ENCODE measurements around the gene NKAIN4. TPM values are rescaled to one million over a fixed set of nuclear protein-coding genes. Genes with fewer than 3 reads are reported as not detected.

NKAIN4 gene
- not detected for total RNA-seq
- long read RNA-seq = 0 reads

DNA sequence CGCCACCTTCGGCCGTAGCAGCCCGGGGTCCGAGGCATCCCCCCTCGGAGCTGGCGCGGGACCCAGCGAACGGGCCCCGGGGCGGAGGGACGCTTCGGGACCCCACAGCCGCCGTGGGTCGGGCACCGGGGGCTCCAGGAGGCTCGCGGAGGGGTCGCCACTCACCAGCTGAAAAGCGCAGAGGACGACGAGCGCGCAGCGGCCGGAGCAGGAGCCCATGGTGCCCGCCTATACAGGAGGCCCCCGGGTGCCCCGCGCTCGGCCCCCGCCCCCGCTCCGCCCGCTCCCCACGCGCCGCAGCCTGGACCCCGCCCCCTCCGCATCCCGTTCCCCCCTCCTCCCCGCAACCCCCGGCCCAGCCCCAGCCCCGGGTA lies at the start of gene NKAIN4:
Gene NKAIN4, minus strand, starts transcription at position 232 of the 374 bp plus-strand sequence. Its CDS starts 13 bp downstream, at position 219.
- TF ChIP-seq, protein P1, sequence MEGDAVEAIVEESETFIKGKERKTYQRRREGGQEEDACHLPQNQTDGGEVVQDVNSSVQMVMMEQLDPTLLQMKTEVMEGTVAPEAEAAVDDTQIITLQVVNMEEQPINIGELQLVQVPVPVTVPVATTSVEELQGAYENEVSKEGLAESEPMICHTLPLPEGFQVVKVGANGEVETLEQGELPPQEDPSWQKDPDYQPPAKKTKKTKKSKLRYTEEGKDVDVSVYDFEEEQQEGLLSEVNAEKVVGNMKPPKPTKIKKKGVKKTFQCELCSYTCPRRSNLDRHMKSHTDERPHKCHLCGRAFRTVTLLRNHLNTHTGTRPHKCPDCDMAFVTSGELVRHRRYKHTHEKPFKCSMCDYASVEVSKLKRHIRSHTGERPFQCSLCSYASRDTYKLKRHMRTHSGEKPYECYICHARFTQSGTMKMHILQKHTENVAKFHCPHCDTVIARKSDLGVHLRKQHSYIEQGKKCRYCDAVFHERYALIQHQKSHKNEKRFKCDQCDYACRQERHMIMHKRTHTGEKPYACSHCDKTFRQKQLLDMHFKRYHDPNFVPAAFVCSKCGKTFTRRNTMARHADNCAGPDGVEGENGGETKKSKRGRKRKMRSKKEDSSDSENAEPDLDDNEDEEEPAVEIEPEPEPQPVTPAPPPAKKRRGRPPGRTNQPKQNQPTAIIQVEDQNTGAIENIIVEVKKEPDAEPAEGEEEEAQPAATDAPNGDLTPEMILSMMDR (IDR thresholded peaks at IDR 0.05; ENCODE audit: borderline replicate concordance) = no peak
- no peak within 1 kb of the TSS for H3K27ac ChIP-seq (replicated peaks)
- peaks cover 90% of the 10 kb centered on the region for H3K27me3 ChIP-seq (ENCODE audit: low read depth)
- peaks cover 20% of the 10 kb centered on the region for H3K4me1 ChIP-seq
- no peak for DNase-seq
- peak within 1 kb of the TSS; percentile 55 for H3K4me3 ChIP-seq
- no peaks in the 10 kb centered on the region for H3K9me3 ChIP-seq (replicated peaks)
- H3K36me3 ChIP-seq = no peaks in the 10 kb centered on the region
- intact Hi-C loops (cut with micrococcal nuclease) = no loop called here

DNA sequence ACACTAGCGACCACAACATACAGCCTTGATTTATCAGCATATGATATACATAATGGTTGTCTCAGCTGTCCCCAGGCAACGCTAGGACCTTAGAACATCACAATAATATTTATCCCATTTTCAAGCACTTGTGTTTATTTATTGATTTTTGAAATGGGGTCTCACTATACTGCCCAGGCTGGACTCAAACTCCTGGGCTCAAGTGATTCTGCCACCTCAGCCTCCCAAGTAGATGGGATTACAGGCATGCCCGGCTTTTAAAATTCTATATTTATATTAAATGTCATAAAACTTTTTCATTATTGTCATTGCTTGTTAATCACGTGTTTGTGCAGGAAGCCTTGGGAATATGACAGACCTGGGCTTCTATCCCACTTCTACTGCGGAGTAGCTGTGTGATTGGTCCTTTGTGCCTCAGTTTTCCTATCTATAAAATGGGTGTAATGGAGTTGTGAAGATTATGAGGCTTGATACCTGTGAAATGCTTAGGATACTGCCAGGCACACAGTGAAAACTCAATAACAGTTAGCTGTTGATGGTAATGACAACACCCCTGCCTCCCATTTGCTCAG lies 48.9 kb upstream of the NKAIN4 start:
- intact Hi-C loops (cut with micrococcal nuclease) = no loop called here
- no peak for DNase-seq
- TF ChIP-seq, protein P1 (IDR thresholded peaks at IDR 0.05; ENCODE audit: borderline replicate concordance) = no peak
- H3K4me1 ChIP-seq = no peaks in the 10 kb centered on the region
- H3K9me3 ChIP-seq (replicated peaks) = peaks cover 29% of the 10 kb centered on the region
- no peaks in the 10 kb centered on the region for H3K36me3 ChIP-seq
- no peak overlapping the region for H3K4me3 ChIP-seq
- H3K27me3 ChIP-seq (ENCODE audit: low read depth) = peaks cover 68% of the 10 kb centered on the region
- no peak overlapping the region for H3K27ac ChIP-seq (replicated peaks)

DNA sequence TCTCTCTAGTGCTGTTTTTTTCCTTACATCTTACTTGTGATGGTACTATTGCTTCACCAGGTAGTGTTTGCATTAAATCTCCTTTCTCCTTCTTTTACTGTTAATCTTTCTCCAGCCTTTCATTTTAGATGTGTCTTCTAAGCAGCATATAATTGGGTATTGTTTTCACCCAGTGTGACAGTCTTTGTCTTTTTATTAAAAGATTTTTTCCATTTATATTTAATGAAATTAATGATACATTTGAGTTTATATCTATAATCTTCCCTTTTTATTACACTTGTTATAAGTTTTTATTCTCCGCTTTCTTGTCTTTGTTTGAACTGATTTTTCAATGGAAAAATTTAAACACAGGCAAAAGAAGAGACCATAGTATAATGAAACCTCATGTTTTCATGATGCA lies 47.4 kb upstream of the NKAIN4 start:
- TF ChIP-seq, protein P1 (IDR thresholded peaks at IDR 0.05; ENCODE audit: borderline replicate concordance) = no peak
- intact Hi-C loops (cut with micrococcal nuclease) = no loop called here
- Histone ChIP-seq H3K4me1 (no peaks in the 10 kb centered on the region), H3K4me3 (no peak overlapping the region), H3K9me3 (replicated peaks) (peaks cover 29% of the 10 kb centered on the region), H3K27ac (replicated peaks) (no peak overlapping the region), H3K36me3 (no peaks in the 10 kb centered on the region), H3K27me3 (ENCODE audit: low read depth) (peaks cover 68% of the 10 kb centered on the region)
- DNase-seq = no peak

DNA sequence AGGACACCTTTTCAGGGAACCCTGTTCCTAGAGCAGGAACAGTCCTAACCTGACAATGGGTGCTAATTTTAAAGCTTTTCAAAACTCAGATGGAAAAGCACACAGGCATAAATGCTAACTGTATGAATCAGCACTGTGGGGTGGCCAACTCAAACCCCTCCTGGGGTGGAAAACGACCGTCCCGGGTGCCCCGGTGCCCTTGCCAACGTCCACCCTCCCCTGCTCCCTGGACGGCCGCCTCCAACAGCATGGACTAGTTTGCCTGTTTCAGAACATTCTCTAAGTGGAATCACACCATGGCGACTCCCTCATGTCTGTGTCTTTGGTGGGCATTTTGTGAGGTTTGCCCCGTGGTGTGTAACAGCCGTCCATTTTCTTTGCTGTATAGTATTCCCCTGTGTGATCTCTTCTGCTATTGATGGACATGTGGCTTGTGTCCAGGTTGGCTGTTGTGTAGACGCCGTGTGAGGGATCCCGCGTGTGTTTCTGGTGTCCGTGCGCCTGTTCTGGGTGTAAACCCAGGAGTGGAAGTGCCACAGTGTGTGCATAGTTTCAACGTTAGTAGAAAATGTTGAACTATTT lies 44.6 kb upstream of the NKAIN4 start:
- peaks cover 73% of the 10 kb centered on the region for H3K27me3 ChIP-seq (ENCODE audit: low read depth)
- TF ChIP-seq, protein P1 (IDR thresholded peaks at IDR 0.05; ENCODE audit: borderline replicate concordance) = no peak
- H3K4me1 ChIP-seq = no peaks in the 10 kb centered on the region
- no peak for DNase-seq
- no peak overlapping the region for H3K27ac ChIP-seq (replicated peaks)
- no peaks in the 10 kb centered on the region for H3K36me3 ChIP-seq
- no peak overlapping the region for H3K4me3 ChIP-seq
- H3K9me3 ChIP-seq (replicated peaks) = peaks cover 29% of the 10 kb centered on the region
- intact Hi-C loops (cut with micrococcal nuclease) = no loop called here

DNA sequence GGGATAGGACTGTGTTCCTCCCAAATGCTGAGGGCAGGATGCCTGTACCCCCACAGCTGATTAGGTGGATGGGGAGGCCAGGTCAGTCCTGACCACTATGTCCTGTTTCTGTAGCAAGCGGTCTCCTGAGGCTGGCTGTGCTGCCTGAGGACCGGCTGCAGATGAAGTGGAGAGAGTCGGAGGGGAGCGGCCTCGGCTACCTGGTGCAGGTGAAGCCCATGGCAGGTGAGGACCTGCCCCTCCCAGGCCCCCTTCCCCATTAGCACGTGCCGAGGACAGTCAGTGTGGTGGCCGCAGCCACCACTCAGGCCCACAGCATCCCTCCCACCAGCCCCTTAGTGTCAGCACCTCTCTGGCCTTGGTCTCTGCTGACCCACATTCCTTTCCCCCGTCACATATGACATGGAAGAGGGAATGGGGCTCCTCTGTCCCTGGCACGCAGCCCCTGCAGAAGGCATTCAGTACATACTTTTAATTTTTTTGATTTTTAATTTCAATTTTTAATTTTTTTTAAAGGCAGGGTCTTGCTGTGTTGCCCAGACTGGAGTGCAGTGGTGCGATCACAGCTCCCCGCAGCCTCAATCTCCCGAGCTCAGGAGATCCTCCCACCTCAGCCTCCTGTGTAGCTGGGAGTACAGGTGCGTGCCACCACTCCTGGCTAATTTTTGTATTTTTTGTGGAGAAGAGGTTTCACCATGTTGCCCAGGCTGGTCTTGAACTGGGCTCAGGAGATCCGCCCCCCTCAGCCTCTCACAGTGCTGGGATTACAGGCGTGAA lies 43.7 kb upstream of the NKAIN4 start:
- H3K9me3 ChIP-seq (replicated peaks) = peaks cover 28% of the 10 kb centered on the region
- peaks cover 82% of the 10 kb centered on the region for H3K27me3 ChIP-seq (ENCODE audit: low read depth)
- H3K27ac ChIP-seq (replicated peaks) = no peak overlapping the region
- H3K4me1 ChIP-seq = no peaks in the 10 kb centered on the region
- DNase-seq = no peak
- intact Hi-C loops (cut with micrococcal nuclease) = no loop called here
- H3K4me3 ChIP-seq = no peak overlapping the region
- TF ChIP-seq, protein P1 (IDR thresholded peaks at IDR 0.05; ENCODE audit: borderline replicate concordance) = no peak
- H3K36me3 ChIP-seq = no peaks in the 10 kb centered on the region
